GM12874 (cell line): Measurements from ENCODE around the gene IGSF21.

Source experiments
- TF ChIP-seq, protein P1 (sequence below): IDR thresholded peaks from 2 replicates; pipeline ENCODE4 v1.5.1; 2011; ENCODE audit warnings: low read depth, mild to moderate bottlenecking, control low read depth, low read length, moderate library complexity; ENCODE audit not compliant: insufficient read depth

Gene IGSF21

DNA sequence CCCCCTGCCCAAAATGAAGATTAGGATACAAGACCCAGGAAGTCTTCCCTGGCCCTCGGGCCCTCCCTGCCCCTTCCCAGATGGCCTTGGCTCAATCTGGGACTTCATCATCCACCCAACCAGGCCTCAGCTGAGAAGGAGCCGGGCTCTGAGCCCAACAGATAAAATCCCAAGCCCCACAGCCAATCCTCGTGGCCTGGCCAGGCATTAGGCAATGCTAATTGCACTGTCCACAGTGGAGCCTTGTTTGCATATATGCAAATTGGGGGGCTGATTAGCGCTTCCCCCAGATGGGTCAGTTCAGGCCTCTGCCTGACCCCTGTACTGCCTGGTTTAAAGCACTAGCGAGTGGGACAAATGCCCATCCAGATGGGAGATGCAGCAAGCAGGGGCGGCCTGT lies 34.9 kb downstream of the IGSF21 start:
- TF ChIP-seq, protein P1, sequence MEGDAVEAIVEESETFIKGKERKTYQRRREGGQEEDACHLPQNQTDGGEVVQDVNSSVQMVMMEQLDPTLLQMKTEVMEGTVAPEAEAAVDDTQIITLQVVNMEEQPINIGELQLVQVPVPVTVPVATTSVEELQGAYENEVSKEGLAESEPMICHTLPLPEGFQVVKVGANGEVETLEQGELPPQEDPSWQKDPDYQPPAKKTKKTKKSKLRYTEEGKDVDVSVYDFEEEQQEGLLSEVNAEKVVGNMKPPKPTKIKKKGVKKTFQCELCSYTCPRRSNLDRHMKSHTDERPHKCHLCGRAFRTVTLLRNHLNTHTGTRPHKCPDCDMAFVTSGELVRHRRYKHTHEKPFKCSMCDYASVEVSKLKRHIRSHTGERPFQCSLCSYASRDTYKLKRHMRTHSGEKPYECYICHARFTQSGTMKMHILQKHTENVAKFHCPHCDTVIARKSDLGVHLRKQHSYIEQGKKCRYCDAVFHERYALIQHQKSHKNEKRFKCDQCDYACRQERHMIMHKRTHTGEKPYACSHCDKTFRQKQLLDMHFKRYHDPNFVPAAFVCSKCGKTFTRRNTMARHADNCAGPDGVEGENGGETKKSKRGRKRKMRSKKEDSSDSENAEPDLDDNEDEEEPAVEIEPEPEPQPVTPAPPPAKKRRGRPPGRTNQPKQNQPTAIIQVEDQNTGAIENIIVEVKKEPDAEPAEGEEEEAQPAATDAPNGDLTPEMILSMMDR = no peak

GRCh38 chr1:18142969-18143368 lies 35.4 kb downstream of the IGSF21 start:
- TF ChIP-seq, protein P1 = no peak

- TF ChIP-seq, protein P1 = no peak
These were observed 36.5 kb downstream of the IGSF21 start for GRCh38 chr1:18144062-18144461.

- TF ChIP-seq, protein P1 = no peak
These were observed 37.5 kb downstream of the IGSF21 start for GRCh38 chr1:18144916-18145647.

DNA sequence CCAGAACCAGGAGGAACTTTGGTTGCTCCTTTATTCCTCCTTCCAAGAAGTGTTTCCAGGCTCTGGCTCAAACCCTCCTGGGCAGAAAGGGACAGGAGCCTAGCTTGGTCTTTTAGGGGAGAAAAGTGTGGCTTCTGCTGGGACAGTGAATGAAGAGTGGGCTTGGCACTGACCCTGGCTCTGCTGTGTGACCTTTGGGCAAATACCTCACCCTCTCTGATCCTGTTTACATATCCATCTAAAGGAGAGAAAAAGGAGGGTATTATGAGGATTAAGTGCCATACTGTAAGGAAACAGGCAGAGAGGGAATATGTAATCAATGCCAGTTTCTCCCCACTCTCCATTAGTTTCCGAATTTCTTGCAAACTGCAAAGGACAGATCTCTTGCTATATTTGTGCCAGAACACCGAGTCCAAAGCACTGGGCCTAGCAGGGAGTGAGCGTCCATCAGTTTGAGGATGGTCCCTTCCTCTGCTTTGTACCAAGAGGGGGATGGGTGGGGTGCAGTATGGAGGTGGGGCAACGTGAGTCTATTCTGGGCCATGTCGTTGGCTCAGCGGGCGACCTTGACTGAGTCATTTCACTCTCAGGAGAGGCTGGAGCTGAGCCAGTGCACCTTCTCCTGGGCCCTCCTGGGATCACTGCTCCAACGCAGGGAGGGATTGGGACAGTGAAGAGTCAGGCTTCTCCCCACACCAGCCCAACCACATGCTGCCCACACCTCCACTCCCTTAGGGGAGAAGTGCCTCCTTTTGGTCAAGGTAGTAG lies 38.4 kb downstream of the IGSF21 start:
- TF ChIP-seq, protein P1 = no peak

DNA sequence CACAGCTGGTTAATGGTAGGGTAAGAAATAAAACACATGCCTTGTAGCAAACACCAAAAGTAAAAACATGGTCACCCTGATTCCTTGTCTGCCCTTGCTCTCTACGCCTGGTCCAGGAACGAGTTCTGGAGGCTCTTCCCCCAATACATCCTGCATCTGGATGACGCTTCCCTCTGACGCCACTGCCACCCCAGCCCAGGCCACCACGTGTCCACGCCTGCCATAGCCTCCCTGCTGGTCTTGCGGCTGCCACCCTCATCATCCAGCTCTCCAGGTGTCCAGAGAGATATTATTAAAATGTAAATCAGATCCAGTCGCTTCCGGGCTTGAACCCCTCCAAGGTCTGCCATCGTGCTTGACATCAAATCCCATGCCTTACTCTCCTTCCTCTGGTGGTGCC lies 39.3 kb downstream of the IGSF21 start:
- TF ChIP-seq, protein P1 = no peak

- TF ChIP-seq, protein P1 = no peak
These were observed 40.1 kb downstream of the IGSF21 start for GRCh38 chr1:18147672-18148071.
